ENCODE measurements around the gene ARHGEF3.
"Not testable (repeated sequence)": the region's sequence is repeated elsewhere in the genome, so short reads cannot be mapped to it uniquely, and the experiment has no call there.

- TF ChIP-seq CTCF (IDR thresholded peaks at IDR 0.05); ZNF512 (CRISPR knock-in tag; IDR thresholded peaks at IDR 0.05; ENCODE audit: borderline replicate concordance); MAX (CRISPR knock-in tag; IDR thresholded peaks at IDR 0.05); NR3C1 (CRISPR knock-in tag; conservative IDR thresholded peaks at IDR 0.05; ENCODE audit: low read depth); E2F5 (CRISPR knock-in tag; IDR thresholded peaks at IDR 0.05); ATF1 (CRISPR knock-in tag; IDR thresholded peaks at IDR 0.05): not testable (repeated sequence)
These were observed 82.9 kb downstream of the ARHGEF3 start for GRCh38 chr3:56718809-56719208.

Measured in WTC11 (cell line).